Urinary bladder (tissue), 4 donors: ENCODE results near the gene CERS5. TPM values are rescaled to one million over a fixed set of nuclear protein-coding genes. Genes with fewer than 3 reads are reported as not detected.
"Not testable (repeated sequence)": the region's sequence is repeated elsewhere in the genome, so short reads cannot be mapped to it uniquely, and the experiment has no call there.

Experiments
- DNase-seq: peaks from one replicate; pipeline ENCODE4 v3.0.0-alpha.2; 2015; ENCODE audit errors: extremely low spot score
- H3K27ac ChIP-seq: one replicate; pipeline ENCODE4 v1.5.1; 2013; ENCODE audit warnings: low read depth, mild to moderate bottlenecking, moderate library complexity
- H3K36me3 ChIP-seq: one replicate; pipeline ENCODE4 v1.6.1; 2013; ENCODE audit warnings: mild to moderate bottlenecking, moderate library complexity; ENCODE audit not compliant: insufficient read depth
- H3K4me1 ChIP-seq: one replicate; pipeline ENCODE4 v1.6.1; 2013; ENCODE audit warnings: mild to moderate bottlenecking, moderate library complexity; ENCODE audit not compliant: insufficient read depth
- H3K4me3 ChIP-seq: one replicate; pipeline ENCODE4 v1.5.1; 2013; ENCODE audit warnings: low read depth, low read length
- WGBS: extraction: QIAGEN DNeasy Blood & Tissue Kit; methylation state at CpG from one replicate; pipeline ENCODE4 v1.1.7; 2013; 5-methylcytosine and 5-hydroxymethylcytosine counted together
- polyA plus RNA-seq: library from polyadenylated mRNA; stranded (reverse); fragments of 200-250 nt; gene quantifications from one replicate; pipeline ENCODE4 v1.2.3, GENCODE V29; 2013
- total RNA-seq: library from RNA; depleted of rRNA; stranded (reverse); fragments of >200 nt; gene quantifications from one replicate; pipeline ENCODE4 v1.2.3, GENCODE V29; 2014
- donor health status: healthy with polysubstance abuse.
- donor health status: healthy.

The CERS5 gene
- total and polyA plus RNA-seq, 2 donors: 44.7 to 51.0 TPM

DNA sequence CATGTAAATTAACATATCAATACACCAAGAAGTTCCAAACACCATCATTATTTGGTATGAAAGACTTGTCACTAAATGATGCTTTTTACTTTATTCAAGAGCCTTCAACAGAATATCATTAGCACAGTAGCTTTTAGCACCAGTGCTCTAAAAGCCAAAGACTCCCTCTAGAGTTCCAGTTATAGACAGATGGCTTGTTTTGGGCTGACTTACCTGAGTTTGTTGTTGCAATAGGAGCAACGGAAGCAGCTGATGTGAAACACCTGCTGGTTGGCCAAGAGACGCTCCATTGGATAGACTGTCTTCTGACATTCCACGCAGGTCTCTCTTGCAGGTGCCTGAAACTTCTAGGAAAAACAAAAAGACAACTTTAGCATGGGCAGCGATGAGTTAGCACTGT is 14.5 kb upstream of the CERS5 start:
- H3K36me3 ChIP-seq: no peaks in the 10 kb centered on the region
- H3K4me1 ChIP-seq: no peaks in the 10 kb centered on the region
- DNase-seq: no peak
- H3K4me3 ChIP-seq: no peak overlapping the region
- WGBS: 81% methylated on average over 4 of the region's 4 CpGs
- no peak overlapping the region for H3K27ac ChIP-seq

DNA sequence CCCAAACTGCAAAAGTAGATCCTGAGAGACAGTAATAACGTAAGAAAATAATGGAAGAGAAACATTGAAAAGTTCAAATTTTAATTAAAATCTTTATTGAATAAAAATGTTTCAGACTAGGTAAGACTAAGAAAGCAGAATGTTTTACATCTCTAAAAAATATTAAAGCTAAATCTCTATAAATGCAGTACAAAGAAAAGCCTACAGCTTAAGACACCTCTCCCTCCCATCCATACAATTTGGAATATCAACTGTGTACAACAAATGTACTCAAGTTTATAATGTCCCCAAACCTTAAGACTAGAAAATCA is 8.5 kb upstream of the CERS5 start:
- H3K36me3 ChIP-seq: no peaks in the 10 kb centered on the region
- no peak overlapping the region for H3K27ac ChIP-seq
- DNase-seq: no peak
- WGBS: 31% methylated on average over 1 of the region's 1 CpG
- no peak overlapping the region for H3K4me3 ChIP-seq
- no peaks in the 10 kb centered on the region for H3K4me1 ChIP-seq

- WGBS: 64% methylated on average over 16 of the region's 16 CpGs
- no peaks in the 10 kb centered on the region for H3K4me1 ChIP-seq
- DNase-seq: peak; percentile 78
- H3K4me3 ChIP-seq: no peak overlapping the region
- no peaks in the 10 kb centered on the region for H3K36me3 ChIP-seq
- H3K27ac ChIP-seq: no peak overlapping the region
Measured at GRCh38 chr12:50174971-50175715, 8.0 kb upstream of the CERS5 start.

DNA sequence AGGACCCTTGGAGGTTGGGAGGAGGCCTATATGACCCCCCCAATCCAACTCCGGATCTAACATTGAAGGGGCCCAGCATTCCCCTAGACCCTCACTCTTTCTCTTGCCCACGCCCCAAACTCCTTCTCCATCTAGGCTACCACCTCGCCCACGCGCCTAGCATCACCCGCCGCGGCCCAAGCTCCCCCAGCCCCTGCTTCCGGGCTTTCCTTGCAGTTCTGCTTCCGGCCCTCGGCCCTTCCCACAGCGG is 445 bp downstream of the CERS5 start:
- no peaks in the 10 kb centered on the region for H3K4me1 ChIP-seq

DNA sequence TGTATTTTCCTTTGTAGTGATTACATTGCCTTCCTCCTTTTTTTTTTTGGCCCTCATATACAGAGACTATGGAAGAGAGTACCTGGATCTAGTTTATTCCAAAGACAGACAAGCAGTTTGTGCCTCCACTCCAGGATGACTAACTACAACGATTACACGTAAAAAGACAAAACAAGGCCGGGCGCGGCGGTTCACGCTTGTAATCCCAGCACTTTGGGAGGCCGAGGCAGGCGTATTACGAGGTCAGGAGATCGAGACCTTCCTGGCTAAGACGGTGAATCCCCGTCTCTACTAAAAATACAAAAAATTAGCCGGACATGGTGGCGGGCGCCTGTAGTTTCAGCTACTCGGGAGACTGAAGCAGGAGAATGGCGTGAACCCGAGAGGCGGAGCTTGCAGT is 2.2 kb downstream of the CERS5 start:
- Histone ChIP-seq H3K36me3 (no peaks in the 10 kb centered on the region), H3K4me3 (no peak overlapping the region), H3K4me1 (no peaks in the 10 kb centered on the region), H3K27ac (no peak overlapping the region)
- no peak for DNase-seq
- 94% methylated on average over 19 of the region's 20 CpGs for WGBS

More for the DNA sequence above, 445 bp downstream of the CERS5 start:
- DNase-seq: no peak
- peak overlapping the region; percentile 96 for H3K27ac ChIP-seq
- H3K4me3 ChIP-seq: peak overlapping the region; percentile 97
- H3K36me3 ChIP-seq: no peaks in the 10 kb centered on the region
- WGBS: under 1% methylated on average over 12 of the region's 12 CpGs

GRCh38 chr12:50162230-50162629 is 4.9 kb downstream of the CERS5 start:
- Histone ChIP-seq H3K27ac (no peak overlapping the region), H3K36me3 (no peaks in the 10 kb centered on the region), H3K4me3 (no peak overlapping the region), H3K4me1 (no peaks in the 10 kb centered on the region)
- 56% methylated on average over 2 of the region's 2 CpGs for WGBS
- no peak for DNase-seq

GRCh38 chr12:50160643-50161042 is 6.5 kb downstream of the CERS5 start:
- no peak overlapping the region for H3K27ac ChIP-seq

GRCh38 chr12:50157259-50157658 is 9.9 kb downstream of the CERS5 start:
- H3K27ac ChIP-seq: no peak overlapping the region
- 92% methylated on average over 2 of the region's 2 CpGs for WGBS
- H3K4me3 ChIP-seq: no peak overlapping the region
- H3K4me1 ChIP-seq: no peaks in the 10 kb centered on the region
- no peaks in the 10 kb centered on the region for H3K36me3 ChIP-seq
- no peak for DNase-seq

More at GRCh38 chr12:50160643-50161042, 6.5 kb downstream of the CERS5 start:
- no peak overlapping the region for H3K4me3 ChIP-seq
- no peaks in the 10 kb centered on the region for H3K4me1 ChIP-seq
- no peaks in the 10 kb centered on the region for H3K36me3 ChIP-seq
- no peak for DNase-seq

GRCh38 chr12:50156641-50157040 is 10.5 kb downstream of the CERS5 start:
- no peak for DNase-seq
- Histone ChIP-seq H3K36me3 (no peaks in the 10 kb centered on the region), H3K27ac (no peak overlapping the region), H3K4me3 (no peak overlapping the region), H3K4me1 (no peaks in the 10 kb centered on the region)

- 92% methylated on average over 5 of the region's 5 CpGs for WGBS
- not testable (repeated sequence) for H3K4me3 ChIP-seq, DNase-seq
Measured at GRCh38 chr12:50154947-50155346, 12.2 kb downstream of the CERS5 start.

DNA sequence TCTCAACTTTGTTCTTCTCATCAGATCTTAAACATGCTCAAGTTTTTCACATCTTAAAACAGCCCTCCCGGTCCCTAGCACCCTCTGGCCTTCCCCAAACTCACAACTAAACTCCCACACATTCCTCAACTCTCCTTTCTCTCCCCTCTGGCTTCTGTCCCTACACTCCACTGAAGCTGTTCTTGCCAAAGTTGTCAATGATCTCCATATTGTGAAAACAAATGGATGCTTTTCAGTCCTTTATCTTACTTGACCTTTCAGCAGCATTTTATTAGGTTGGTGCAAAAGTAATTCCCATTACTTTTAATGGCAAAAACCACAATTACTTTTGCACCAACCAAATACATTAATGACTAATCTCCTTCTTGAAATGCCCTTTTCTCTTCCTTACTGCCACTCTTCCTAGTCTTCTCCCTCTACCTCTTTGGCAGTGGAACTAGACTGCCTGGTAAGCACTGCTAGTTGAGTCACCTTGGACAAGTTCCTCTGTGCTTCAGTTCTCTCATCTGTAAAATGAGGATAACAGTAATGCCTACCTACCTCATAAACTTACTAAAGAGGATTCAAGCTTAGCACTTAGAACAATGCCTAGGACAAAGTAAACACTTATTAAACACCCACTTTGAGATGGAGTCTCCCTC is 16.0 kb downstream of the CERS5 start:
- H3K4me3 ChIP-seq: no peak overlapping the region
- H3K4me1 ChIP-seq: no peaks in the 10 kb centered on the region
- WGBS: 33% methylated on average over 1 of the region's 1 CpG
- no peak for DNase-seq
- H3K36me3 ChIP-seq: no peaks in the 10 kb centered on the region
- no peak overlapping the region for H3K27ac ChIP-seq

More at GRCh38 chr12:50154947-50155346, 12.2 kb downstream of the CERS5 start:
- H3K27ac ChIP-seq, H3K4me1 ChIP-seq, H3K36me3 ChIP-seq: not testable (repeated sequence)

GRCh38 chr12:50149311-50149710 is 17.9 kb downstream of the CERS5 start:
- H3K4me3 ChIP-seq: no peak overlapping the region
- H3K36me3 ChIP-seq: no peaks in the 10 kb centered on the region
- H3K4me1 ChIP-seq: no peaks in the 10 kb centered on the region
- no peak for DNase-seq
- WGBS: 77% methylated on average over 3 of the region's 3 CpGs
- H3K27ac ChIP-seq: no peak overlapping the region

- not testable (repeated sequence) for H3K4me1 ChIP-seq, H3K36me3 ChIP-seq, H3K4me3 ChIP-seq, DNase-seq, H3K27ac ChIP-seq
- WGBS: 92% methylated on average over 6 of the region's 6 CpGs
Measured at GRCh38 chr12:50148011-50148410, 19.2 kb downstream of the CERS5 start.

- 99% methylated on average over 4 of the region's 4 CpGs for WGBS
- Histone ChIP-seq H3K27ac (no peak overlapping the region), H3K4me1 (no peaks in the 10 kb centered on the region), H3K36me3 (no peaks in the 10 kb centered on the region), H3K4me3 (no peak overlapping the region)
- no peak for DNase-seq
Measured at GRCh38 chr12:50147281-50147680, 19.9 kb downstream of the CERS5 start.

GRCh38 chr12:50145439-50145838 is 21.7 kb downstream of the CERS5 start:
- Histone ChIP-seq H3K4me1 (no peaks in the 10 kb centered on the region), H3K4me3 (no peak overlapping the region), H3K36me3 (peaks cover 3% of the 10 kb centered on the region), H3K27ac (no peak overlapping the region)
- 52% methylated on average over 2 of the region's 2 CpGs for WGBS
- no peak for DNase-seq
